Measurements from ENCODE around the gene RPL28. TPM values are rescaled to one million over a fixed set of nuclear protein-coding genes. Genes with fewer than 3 reads are reported as not detected.

Gene RPL28
- total RNA-seq, 1 experiment from 2014 or later = 836 TPM

- ChIA-PET CTCF (no interaction called here), POLR2A (ENCODE audit: unreplicated experiment) (no interaction called here)
- no peak overlapping the region for H2AFZ ChIP-seq (ENCODE audit: low read length)
- no peaks in the 10 kb centered on the region; the same call in 1 of the 2 replicates for H3K36me3 ChIP-seq (ENCODE audit: low read depth, low read length)
- intact Hi-C loops (cut with micrococcal nuclease) = no loop called here
- BruUV-seq (replicated peaks) = no TSS peak
- H3K4me2 ChIP-seq (ENCODE audit: low read length) = no peak overlapping the region
- H3K9me3 ChIP-seq (ENCODE audit: low read length) = no peaks in the 10 kb centered on the region
- H3K79me2 ChIP-seq (ENCODE audit: low read length) = peaks cover 7% of the 10 kb centered on the region
- H3K4me3 ChIP-seq (ENCODE audit: low read length) = no peak overlapping the region
- H3K27ac ChIP-seq (ENCODE audit: low read length) = no peak overlapping the region
- no peaks in the 10 kb centered on the region for H3K9me2 ChIP-seq (replicated peaks; ENCODE audit: low read length)
- H3K27me3 ChIP-seq (ENCODE audit: low read length) = no peaks in the 10 kb centered on the region
- no peak overlapping the region for H3K9ac ChIP-seq (ENCODE audit: low read length)
- DNase-seq = no peak
- no peaks in the 10 kb centered on the region for H4K20me1 ChIP-seq (ENCODE audit: low read length)
- TF ChIP-seq CTCF (conservative IDR thresholded peaks at IDR 0.05; ENCODE audit: low read depth, low read length) = no peak
- no peak for TF ChIP-seq EZH2 (IDR thresholded peaks at IDR 0.05; ENCODE audit: low read length, unreplicated experiment)
- no peak for TF ChIP-seq EZH2phosphoT487 (IDR thresholded peaks at IDR 0.05; ENCODE audit: borderline replicate concordance, low read length)
- ATAC-seq = peak; percentile 6; the same call in 1 of the 2 replicates
- no peaks in the 10 kb centered on the region for H3F3A ChIP-seq (ENCODE audit: low read length, unreplicated experiment)
- peaks cover 17% of the 10 kb centered on the region for H3K4me1 ChIP-seq (ENCODE audit: insufficient read depth, low read length)
Observed at GRCh38 chr19:55345101-55345817, 40.5 kb upstream of the RPL28 start.

GRCh38 chr19:55345818-55346724 is 39.7 kb upstream of the RPL28 start:
- Histone ChIP-seq H3K9ac (ENCODE audit: low read length) (no peak overlapping the region), H3K4me1 (ENCODE audit: insufficient read depth, low read length) (peaks cover 13% of the 10 kb centered on the region), H3K79me2 (ENCODE audit: low read length) (no peaks in the 10 kb centered on the region), H3F3A (ENCODE audit: low read length, unreplicated experiment) (no peaks in the 10 kb centered on the region), H3K27me3 (ENCODE audit: low read length) (no peaks in the 10 kb centered on the region), H3K9me2 (replicated peaks; ENCODE audit: low read length) (no peaks in the 10 kb centered on the region), H4K20me1 (ENCODE audit: low read length) (no peaks in the 10 kb centered on the region), H2AFZ (ENCODE audit: low read length) (no peak overlapping the region), H3K4me3 (ENCODE audit: low read length) (no peak overlapping the region), H3K27ac (ENCODE audit: low read length) (no peak overlapping the region), H3K4me2 (ENCODE audit: low read length) (no peak overlapping the region), H3K9me3 (ENCODE audit: low read length) (no peaks in the 10 kb centered on the region), H3K36me3 (ENCODE audit: low read depth, low read length) (no peaks in the 10 kb centered on the region; the same call in 1 of the 2 replicates)
- CTCF ChIA-PET = no interaction called here
- no peak for TF ChIP-seq CTCF (conservative IDR thresholded peaks at IDR 0.05; ENCODE audit: low read depth, low read length)
- DNase-seq = no peak
- BruUV-seq (replicated peaks) = no TSS peak
- POLR2A ChIA-PET (ENCODE audit: unreplicated experiment) = no interaction called here
- ATAC-seq = peak; percentile 15; the same call in 1 of the 2 replicates
- intact Hi-C loops (cut with micrococcal nuclease) = no loop called here
